SK-N-SH (cell line): ENCODE measurements around the gene HOMER2.

Experiments
- CTCF ChIP-seq: fragments of 200-600 bp; sonication (generic); IDR thresholded peaks from 2 replicates; pipeline ENCODE4 v1.6.1; 2017; ENCODE audit warnings: antibody characterized with exemption, mild to moderate bottlenecking, moderate library complexity
- EP300 ChIP-seq, 2 experiments: IDR thresholded peaks; 2 replicates each; pipeline versions ENCODE4 v1.4.0 to v1.6.1; 2012; ENCODE audit warnings: borderline replicate concordance in 1 of 2, low read depth in 1 of 2, low read length in 1 of 2
- FOXM1 ChIP-seq: IDR thresholded peaks from 2 replicates; pipeline ENCODE4 v1.4.0; 2012; ENCODE audit warnings: low read depth, mild to moderate bottlenecking
- NFIC ChIP-seq: IDR thresholded peaks from 2 replicates; pipeline ENCODE4 v1.4.0; 2012; ENCODE audit warnings: borderline replicate concordance
- POLR2AphosphoS5 ChIP-seq: IDR thresholded peaks from 2 replicates; pipeline ENCODE4 v1.6.1; 2012; ENCODE audit warnings: low read depth, low read length
- RAD21 ChIP-seq: IDR thresholded peaks from 2 replicates; pipeline ENCODE4 v1.6.1; 2012; ENCODE audit warnings: mild to moderate bottlenecking, low read length
- RFX5 ChIP-seq: IDR thresholded peaks from 2 replicates; pipeline ENCODE4 v1.6.1; 2012; ENCODE audit warnings: mild to moderate bottlenecking, improper control_type of control experiment, low read length
- RXRA ChIP-seq: IDR thresholded peaks from 2 replicates; pipeline ENCODE4 v1.4.0; 2012; ENCODE audit warnings: low read depth, mild to moderate bottlenecking, borderline replicate concordance
- USF2 ChIP-seq: fragments of 150-350 bp; IDR thresholded peaks from 2 replicates; pipeline ENCODE4 v1.6.1; 2017; ENCODE audit warnings: antibody characterized with exemption, low read length, low read depth, borderline replicate concordance
- YY1 ChIP-seq: IDR thresholded peaks from 2 replicates; pipeline ENCODE4 v1.4.0; 2012; ENCODE audit warnings: low read depth, mild to moderate bottlenecking
- TF ChIP-seq, protein P1 (sequence below): IDR thresholded peaks from 2 replicates; pipeline ENCODE4 v1.4.0; 2012; ENCODE audit warnings: low read depth, borderline replicate concordance
- TF ChIP-seq, protein P2 (sequence below): IDR thresholded peaks from 2 replicates; pipeline ENCODE4 v1.6.1; 2012; ENCODE audit warnings: mild to moderate bottlenecking, low read depth, low read length, moderate library complexity

DNA sequence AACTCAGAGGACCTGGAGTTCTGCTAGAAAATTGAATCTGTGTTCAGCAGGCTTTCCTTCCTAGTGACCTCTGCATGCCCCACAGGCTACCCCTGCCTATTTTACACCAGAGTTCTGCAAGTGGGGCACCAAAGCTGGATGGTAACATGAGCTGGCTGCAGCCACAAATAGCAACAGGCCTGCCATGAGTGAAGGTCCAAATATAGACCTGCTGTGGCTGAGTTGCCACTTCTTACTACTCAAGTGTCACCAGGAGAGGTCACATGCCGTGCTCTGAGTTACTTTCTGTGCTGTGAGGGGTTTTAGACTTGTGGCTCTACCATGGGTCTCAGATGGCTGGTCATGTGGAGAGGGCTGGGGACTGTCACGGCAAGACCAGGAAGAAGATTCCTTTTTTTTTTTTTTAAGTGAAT lies 146.5 kb downstream of the HOMER2 start, which contains the start of gene FSD2:
- TF ChIP-seq, protein P1, sequence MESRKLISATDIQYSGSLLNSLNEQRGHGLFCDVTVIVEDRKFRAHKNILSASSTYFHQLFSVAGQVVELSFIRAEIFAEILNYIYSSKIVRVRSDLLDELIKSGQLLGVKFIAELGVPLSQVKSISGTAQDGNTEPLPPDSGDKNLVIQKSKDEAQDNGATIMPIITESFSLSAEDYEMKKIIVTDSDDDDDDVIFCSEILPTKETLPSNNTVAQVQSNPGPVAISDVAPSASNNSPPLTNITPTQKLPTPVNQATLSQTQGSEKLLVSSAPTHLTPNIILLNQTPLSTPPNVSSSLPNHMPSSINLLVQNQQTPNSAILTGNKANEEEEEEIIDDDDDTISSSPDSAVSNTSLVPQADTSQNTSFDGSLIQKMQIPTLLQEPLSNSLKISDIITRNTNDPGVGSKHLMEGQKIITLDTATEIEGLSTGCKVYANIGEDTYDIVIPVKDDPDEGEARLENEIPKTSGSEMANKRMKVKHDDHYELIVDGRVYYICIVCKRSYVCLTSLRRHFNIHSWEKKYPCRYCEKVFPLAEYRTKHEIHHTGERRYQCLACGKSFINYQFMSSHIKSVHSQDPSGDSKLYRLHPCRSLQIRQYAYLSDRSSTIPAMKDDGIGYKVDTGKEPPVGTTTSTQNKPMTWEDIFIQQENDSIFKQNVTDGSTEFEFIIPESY, result no peak
- TF ChIP-seq YY1 (no peak), CTCF (no peak), POLR2AphosphoS5 (no peak), FOXM1 (no peak), USF2 (no peak), RFX5 (no peak), NFIC (no peak), RAD21 (no peak), EP300 (IDR thresholded peaks at IDR 0.05; ENCODE audit: borderline replicate concordance in 1 of 2, low read depth in 1 of 2, low read length in 1 of 2) (no peak), RXRA (no peak)
- TF ChIP-seq, protein P2, sequence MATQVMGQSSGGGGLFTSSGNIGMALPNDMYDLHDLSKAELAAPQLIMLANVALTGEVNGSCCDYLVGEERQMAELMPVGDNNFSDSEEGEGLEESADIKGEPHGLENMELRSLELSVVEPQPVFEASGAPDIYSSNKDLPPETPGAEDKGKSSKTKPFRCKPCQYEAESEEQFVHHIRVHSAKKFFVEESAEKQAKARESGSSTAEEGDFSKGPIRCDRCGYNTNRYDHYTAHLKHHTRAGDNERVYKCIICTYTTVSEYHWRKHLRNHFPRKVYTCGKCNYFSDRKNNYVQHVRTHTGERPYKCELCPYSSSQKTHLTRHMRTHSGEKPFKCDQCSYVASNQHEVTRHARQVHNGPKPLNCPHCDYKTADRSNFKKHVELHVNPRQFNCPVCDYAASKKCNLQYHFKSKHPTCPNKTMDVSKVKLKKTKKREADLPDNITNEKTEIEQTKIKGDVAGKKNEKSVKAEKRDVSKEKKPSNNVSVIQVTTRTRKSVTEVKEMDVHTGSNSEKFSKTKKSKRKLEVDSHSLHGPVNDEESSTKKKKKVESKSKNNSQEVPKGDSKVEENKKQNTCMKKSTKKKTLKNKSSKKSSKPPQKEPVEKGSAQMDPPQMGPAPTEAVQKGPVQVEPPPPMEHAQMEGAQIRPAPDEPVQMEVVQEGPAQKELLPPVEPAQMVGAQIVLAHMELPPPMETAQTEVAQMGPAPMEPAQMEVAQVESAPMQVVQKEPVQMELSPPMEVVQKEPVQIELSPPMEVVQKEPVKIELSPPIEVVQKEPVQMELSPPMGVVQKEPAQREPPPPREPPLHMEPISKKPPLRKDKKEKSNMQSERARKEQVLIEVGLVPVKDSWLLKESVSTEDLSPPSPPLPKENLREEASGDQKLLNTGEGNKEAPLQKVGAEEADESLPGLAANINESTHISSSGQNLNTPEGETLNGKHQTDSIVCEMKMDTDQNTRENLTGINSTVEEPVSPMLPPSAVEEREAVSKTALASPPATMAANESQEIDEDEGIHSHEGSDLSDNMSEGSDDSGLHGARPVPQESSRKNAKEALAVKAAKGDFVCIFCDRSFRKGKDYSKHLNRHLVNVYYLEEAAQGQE, result no peak
